SK-N-DZ (cell line): ENCODE measurements around the gene IGSF3.

Experiments used
- DNase-seq: peaks from one replicate; pipeline ENCODE4 v3.0.0-alpha.2; 2015; ENCODE audit warnings: low spot score
- small RNA-seq, 2 experiments: library from RNA; depleted of rRNA; stranded (forward); fragments of <200 nt; gene quantifications; one replicate each; pipeline ENCODE3, GENCODE V24; 2014

IGSF3 gene

DNA sequence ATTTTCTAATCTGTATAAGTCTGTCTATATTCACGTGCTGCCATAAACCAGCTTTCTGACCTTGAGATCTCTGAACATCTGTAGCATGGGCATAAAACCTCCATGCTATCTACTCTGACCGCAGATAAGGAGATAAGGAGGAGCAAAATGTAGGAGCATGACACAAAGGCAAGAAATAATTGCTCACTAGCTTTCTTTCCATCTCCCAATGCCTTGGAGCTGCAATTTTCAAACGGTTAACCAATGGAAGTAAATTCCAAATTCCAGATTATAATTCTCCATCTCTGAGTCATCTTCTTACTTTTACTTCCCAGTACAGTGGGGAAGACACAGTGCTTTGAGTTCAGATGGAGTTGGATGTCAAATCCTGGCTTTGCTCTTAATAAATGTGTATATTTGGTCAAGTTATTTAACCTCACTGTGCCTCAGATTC, 138.3 kb downstream of the IGSF3 start:
- DNase-seq: no peak

- no peak for DNase-seq
Observed at GRCh38 chr1:116528329-116529083, 139.0 kb downstream of the IGSF3 start.

GRCh38 chr1:116525440-116525839, 142.1 kb downstream of the IGSF3 start:
- DNase-seq: no peak

Small RNA genes within 50 kb of the gene (small RNA-seq; reads per million reads assigned to genes)
- 0 reads per million in 2 experiments for gene MIR320B1
- gene MIR548AC: 0 reads per million in 2 experiments
